Trophoblast cell (in vitro differentiated cells and primary cell): ENCODE measurements around the gene USP54.

Source experiments
- DNase-seq, 2 donors: peaks; one replicate each; pipeline ENCODE4 v3.0.0-alpha.2; 2016
- H2AFZ ChIP-seq: 2 replicates; pipeline ENCODE4 v1.6.1; 2013; ENCODE audit warnings: low read length, moderate library complexity, mild to moderate bottlenecking; ENCODE audit not compliant: insufficient read depth, poor library complexity
- H2AK5ac ChIP-seq: 2 replicates; pipeline ENCODE4 v1.6.1; 2013; ENCODE audit warnings: mild to moderate bottlenecking, low read length
- H2BK120ac ChIP-seq: 2 replicates; pipeline ENCODE4 v1.6.1; 2013; ENCODE audit warnings: low read length, mild to moderate bottlenecking, moderate library complexity; ENCODE audit not compliant: insufficient read depth, poor library complexity
- H2BK12ac ChIP-seq: 2 replicates; pipeline ENCODE4 v1.6.1; 2013; ENCODE audit warnings: mild to moderate bottlenecking, low read length, moderate library complexity
- H2BK5ac ChIP-seq: 2 replicates; pipeline ENCODE4 v1.6.1; 2013; ENCODE audit warnings: low read length, low read depth, moderate library complexity, mild to moderate bottlenecking; ENCODE audit not compliant: poor library complexity
- H3K14ac ChIP-seq: 2 replicates; pipeline ENCODE4 v1.6.1; 2013; ENCODE audit warnings: mild to moderate bottlenecking, low read length
- H3K18ac ChIP-seq: 2 replicates; pipeline ENCODE4 v1.6.1; 2013; ENCODE audit warnings: mild to moderate bottlenecking, low read length
- H3K23ac ChIP-seq: 2 replicates; pipeline ENCODE4 v1.6.1; 2013; ENCODE audit warnings: low read length
- H3K27ac ChIP-seq: 2 replicates; pipeline ENCODE4 v1.5.1; 2013; ENCODE audit warnings: low read depth, mild to moderate bottlenecking, inconsistent platforms, low read length, moderate library complexity
- H3K27me3 ChIP-seq: 2 replicates; pipeline ENCODE4 v1.6.1; 2013; ENCODE audit warnings: inconsistent platforms, mild to moderate bottlenecking, low read length, moderate library complexity; ENCODE audit not compliant: insufficient read depth
- H3K36me3 ChIP-seq, 2 experiments: 1 replicate in 1 of 2; 2 replicates in 1 of 2; pipeline ENCODE4 v1.6.1; 2013; ENCODE audit warnings: low read length in 2 of 2, mild to moderate bottlenecking in 2 of 2, moderate library complexity in 1 of 2; ENCODE audit not compliant: insufficient read depth in 2 of 2, control insufficient read depth in 1 of 2
- H3K4ac ChIP-seq: 2 replicates; pipeline ENCODE4 v1.6.1; 2013; ENCODE audit warnings: low read depth, mild to moderate bottlenecking, low read length, moderate library complexity
- H3K4me1 ChIP-seq, 2 experiments: 1 replicate in 1 of 2; 2 replicates in 1 of 2; pipeline ENCODE4 v1.6.1; 2013; ENCODE audit warnings: low read length in 2 of 2, mild to moderate bottlenecking in 2 of 2, moderate library complexity in 1 of 2; ENCODE audit not compliant: insufficient read depth in 2 of 2, control insufficient read depth in 1 of 2
- H3K4me2 ChIP-seq: 2 replicates; pipeline ENCODE4 v1.6.1; 2013; ENCODE audit warnings: inconsistent platforms, mild to moderate bottlenecking, low read length, moderate library complexity
- H3K4me3 ChIP-seq: 2 replicates; pipeline ENCODE4 v1.5.1; 2013; ENCODE audit warnings: mild to moderate bottlenecking, low read depth, low read length, inconsistent platforms
- H3K79me1 ChIP-seq: one replicate; pipeline ENCODE4 v1.6.1; 2013; ENCODE audit warnings: low read length
- H3K79me2 ChIP-seq: 2 replicates; pipeline ENCODE4 v1.6.1; 2013; ENCODE audit warnings: low read length, mild to moderate bottlenecking; ENCODE audit not compliant: control insufficient read depth, insufficient read depth, poor library complexity
- H3K9ac ChIP-seq: 2 replicates; pipeline ENCODE4 v1.6.1; 2013; ENCODE audit warnings: mild to moderate bottlenecking, low read length
- H3K9me3 ChIP-seq: 2 replicates; pipeline ENCODE4 v1.6.1; 2013; ENCODE audit warnings: low read depth, mild to moderate bottlenecking, control low read depth, inconsistent platforms, low read length; ENCODE audit not compliant: insufficient read depth
- H4K12ac ChIP-seq: 2 replicates; pipeline ENCODE4 v1.6.1; 2013; ENCODE audit warnings: low read depth, mild to moderate bottlenecking, low read length, moderate library complexity
- H4K8ac ChIP-seq: 2 replicates; pipeline ENCODE4 v1.6.1; 2013; ENCODE audit warnings: low read depth, mild to moderate bottlenecking, low read length, moderate library complexity
- H4K91ac ChIP-seq: one replicate; pipeline ENCODE4 v1.6.1; 2013; ENCODE audit warnings: low read depth, mild to moderate bottlenecking, low read length, moderate library complexity
- WGBS: extraction: QIAGEN DNeasy Blood & Tissue Kit; methylation state at CpG from one replicate; pipeline ENCODE4 v1.1.7; 2013; ENCODE audit warnings: missing lambda C conversion rate; ENCODE audit not compliant: insufficient read length, insufficient coverage; ENCODE audit errors: extremely low coverage; 5-methylcytosine and 5-hydroxymethylcytosine counted together

Gene USP54

DNA sequence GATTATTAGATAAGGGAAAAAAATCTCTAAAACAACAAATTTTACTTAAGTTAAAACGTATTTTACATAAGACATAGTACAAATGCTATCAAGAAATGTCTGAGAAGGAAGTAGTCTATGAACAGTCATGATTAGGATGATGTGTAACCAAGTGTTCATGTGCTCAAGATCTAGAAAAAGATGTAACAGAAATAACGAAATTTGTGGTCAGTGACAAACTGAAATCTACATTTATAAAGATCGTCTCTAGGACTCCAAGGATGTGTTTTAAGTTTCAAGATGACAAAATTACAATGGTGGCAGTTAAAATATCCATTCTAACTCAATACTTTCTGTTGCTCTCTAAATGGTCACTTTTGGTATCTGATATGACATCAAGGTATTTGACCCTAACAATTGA is 112.5 kb downstream of the USP54 start:
- H3K27ac ChIP-seq = no peak overlapping the region
- no peaks in the 10 kb centered on the region for H3K4me1 ChIP-seq
- no peak overlapping the region for H2BK120ac ChIP-seq
- H3K9ac ChIP-seq = no peak overlapping the region
- H3K36me3 ChIP-seq = peaks cover 13% of the 10 kb centered on the region in 2 experiments
- H3K4me2 ChIP-seq = no peak overlapping the region
- no peak overlapping the region for H3K14ac ChIP-seq
- no peaks in the 10 kb centered on the region for H3K79me2 ChIP-seq
- no peak overlapping the region for H3K4ac ChIP-seq
- no peak overlapping the region for H3K18ac ChIP-seq
- no peak overlapping the region for H2AFZ ChIP-seq
- no CpG with 5 or more reads among the region's 3 CpGs for WGBS
- no peak overlapping the region for H4K8ac ChIP-seq
- no peaks in the 10 kb centered on the region for H3K9me3 ChIP-seq
- no peaks in the 10 kb centered on the region for H3K27me3 ChIP-seq
- no peaks in the 10 kb centered on the region for H3K79me1 ChIP-seq
- H4K12ac ChIP-seq = no peak overlapping the region
- DNase-seq = no peak
- no peak overlapping the region for H2AK5ac ChIP-seq
- H4K91ac ChIP-seq = no peak overlapping the region
- no peak overlapping the region for H2BK12ac ChIP-seq
- no peak overlapping the region for H2BK5ac ChIP-seq
- H3K23ac ChIP-seq = no peak overlapping the region
- H3K4me3 ChIP-seq = no peak overlapping the region

DNA sequence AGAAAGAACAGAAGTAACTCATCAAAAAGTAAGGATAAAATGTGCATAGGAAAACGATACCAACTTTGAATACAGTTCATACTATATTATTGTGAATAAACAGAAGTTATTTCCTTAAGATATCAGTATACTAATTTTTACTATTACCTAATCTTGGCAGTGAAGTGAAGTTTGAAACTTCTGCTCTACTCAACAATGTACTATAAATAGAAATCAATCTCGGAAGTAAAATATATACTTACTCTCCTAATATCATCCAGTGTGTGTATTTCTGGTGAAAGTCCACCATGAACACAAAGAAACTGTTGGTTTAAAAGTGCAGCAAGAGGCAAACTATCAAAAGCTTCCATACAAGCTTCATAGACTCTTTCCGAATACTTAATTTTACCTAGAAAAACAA is 119.9 kb downstream of the USP54 start:
- Histone ChIP-seq H3K4ac (no peak overlapping the region), H4K12ac (no peak overlapping the region), H3K4me2 (no peak overlapping the region), H3K79me2 (no peaks in the 10 kb centered on the region), H2AFZ (no peak overlapping the region), H4K91ac (no peak overlapping the region), H3K36me3 (peaks cover 16 to 17% of the 10 kb centered on the region in 2 experiments), H2BK12ac (no peak overlapping the region), H2AK5ac (no peak overlapping the region), H4K8ac (no peak overlapping the region), H3K27ac (no peak overlapping the region), H3K79me1 (no peaks in the 10 kb centered on the region), H3K18ac (no peak overlapping the region), H3K23ac (no peak overlapping the region), H3K14ac (no peak overlapping the region), H3K4me1 (no peaks in the 10 kb centered on the region), H3K9me3 (no peaks in the 10 kb centered on the region), H2BK5ac (no peak overlapping the region), H3K9ac (no peak overlapping the region), H3K27me3 (no peaks in the 10 kb centered on the region), H3K4me3 (no peak overlapping the region), H2BK120ac (no peak overlapping the region)
- no peak for DNase-seq
- no CpG with 5 or more reads among the region's 3 CpGs for WGBS

DNA sequence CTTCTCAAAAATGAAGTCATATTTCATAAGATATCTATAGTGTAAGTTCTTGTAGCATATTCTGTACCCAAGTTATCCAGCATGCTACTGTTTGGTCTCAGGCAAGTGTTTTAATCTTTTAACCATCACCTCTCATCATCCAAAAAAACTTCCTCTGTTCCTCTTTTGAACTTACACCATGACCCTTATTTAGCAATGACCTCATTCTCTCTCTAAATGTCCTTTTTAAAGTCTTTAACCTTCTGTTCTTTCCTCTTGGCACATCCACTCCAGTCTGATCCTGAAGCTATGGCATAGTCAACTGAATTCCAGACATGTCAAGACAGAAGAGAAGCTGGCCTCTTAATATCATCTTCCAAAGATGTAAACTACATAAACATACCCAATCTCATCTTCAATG is 121.6 kb downstream of the USP54 start:
- Histone ChIP-seq H3K18ac (no peak overlapping the region), H3K9ac (no peak overlapping the region), H3K27me3 (no peaks in the 10 kb centered on the region), H3K23ac (no peak overlapping the region), H4K8ac (no peak overlapping the region), H3K4me3 (no peak overlapping the region), H3K14ac (no peak overlapping the region), H3K27ac (no peak overlapping the region), H3K4ac (no peak overlapping the region), H3K4me2 (no peak overlapping the region), H3K79me1 (no peaks in the 10 kb centered on the region), H2BK120ac (no peak overlapping the region), H2AFZ (no peak overlapping the region), H4K91ac (no peak overlapping the region), H3K4me1 (no peaks in the 10 kb centered on the region), H4K12ac (no peak overlapping the region), H3K79me2 (no peaks in the 10 kb centered on the region), H3K9me3 (no peaks in the 10 kb centered on the region), H2BK5ac (no peak overlapping the region), H3K36me3 (peaks cover 16% of the 10 kb centered on the region in 2 experiments), H2BK12ac (no peak overlapping the region), H2AK5ac (no peak overlapping the region)
- DNase-seq = no peak

DNA sequence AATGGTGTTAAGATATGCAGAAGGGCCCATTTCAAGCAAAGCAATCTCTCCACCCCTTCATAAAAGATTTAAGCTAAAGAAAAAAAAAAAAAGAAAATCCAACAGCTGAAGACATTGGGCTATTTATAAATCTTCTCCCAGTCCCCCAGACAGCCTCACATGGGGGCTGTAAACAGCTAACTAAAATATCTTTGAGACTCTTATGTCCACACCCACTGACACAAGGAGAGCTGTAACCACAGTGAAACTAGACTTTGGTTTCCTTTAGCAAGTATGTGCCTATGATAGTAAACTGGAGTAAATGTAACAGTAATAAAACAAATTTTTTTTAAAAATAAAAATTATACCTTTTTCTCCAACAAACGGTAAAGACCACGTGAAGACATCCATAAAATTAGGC is 123.9 kb downstream of the USP54 start:
- Histone ChIP-seq H3K18ac (no peak overlapping the region), H2AFZ (no peak overlapping the region), H3K79me2 (no peaks in the 10 kb centered on the region), H3K4me3 (no peak overlapping the region), H2BK12ac (no peak overlapping the region), H3K9me3 (no peaks in the 10 kb centered on the region), H3K36me3 (peaks cover 12 to 13% of the 10 kb centered on the region in 2 experiments), H3K14ac (no peak overlapping the region), H3K27me3 (no peaks in the 10 kb centered on the region), H3K4me1 (no peaks in the 10 kb centered on the region), H2AK5ac (no peak overlapping the region), H4K91ac (no peak overlapping the region), H3K27ac (no peak overlapping the region), H4K8ac (no peak overlapping the region), H3K4me2 (no peak overlapping the region), H2BK120ac (no peak overlapping the region), H3K9ac (no peak overlapping the region), H4K12ac (no peak overlapping the region), H3K23ac (no peak overlapping the region), H3K4ac (no peak overlapping the region), H2BK5ac (no peak overlapping the region), H3K79me1 (no peaks in the 10 kb centered on the region)
- no CpG with 5 or more reads among the region's 2 CpGs for WGBS
- DNase-seq = no peak
